Ishikawa (cell line): Measurements from ENCODE around the gene SPATA2L.

Experiments
- CEBPB ChIP-seq: IDR thresholded peaks from 2 replicates; pipeline ENCODE4 v1.6.1; 2012
- CREB1 ChIP-seq: IDR thresholded peaks from 2 replicates; pipeline ENCODE4 v1.6.1; 2012; ENCODE audit warnings: low read depth
- EGR1 ChIP-seq: IDR thresholded peaks from 2 replicates; pipeline ENCODE4 v1.6.1; 2012
- EP300 ChIP-seq: IDR thresholded peaks from 2 replicates; pipeline ENCODE4 v1.6.1; 2012; ENCODE audit warnings: borderline replicate concordance
- FOXM1 ChIP-seq: IDR thresholded peaks from 2 replicates; pipeline ENCODE4 v1.6.1; 2012; ENCODE audit warnings: low read depth, borderline replicate concordance
- MAX ChIP-seq: IDR thresholded peaks from 2 replicates; pipeline ENCODE4 v1.6.1; 2012
- RAD21 ChIP-seq: IDR thresholded peaks from 2 replicates; pipeline ENCODE4 v1.6.1; 2012; ENCODE audit warnings: low read depth
- TAF1 ChIP-seq: IDR thresholded peaks from 2 replicates; pipeline ENCODE4 v1.6.1; 2012; ENCODE audit warnings: low read depth, mild to moderate bottlenecking
- YY1 ChIP-seq: IDR thresholded peaks from 2 replicates; pipeline ENCODE4 v1.6.1; 2012; ENCODE audit warnings: low read depth
- TF ChIP-seq, protein P1 (sequence below): IDR thresholded peaks from 2 replicates; pipeline ENCODE4 v1.6.1; 2012

DNA sequence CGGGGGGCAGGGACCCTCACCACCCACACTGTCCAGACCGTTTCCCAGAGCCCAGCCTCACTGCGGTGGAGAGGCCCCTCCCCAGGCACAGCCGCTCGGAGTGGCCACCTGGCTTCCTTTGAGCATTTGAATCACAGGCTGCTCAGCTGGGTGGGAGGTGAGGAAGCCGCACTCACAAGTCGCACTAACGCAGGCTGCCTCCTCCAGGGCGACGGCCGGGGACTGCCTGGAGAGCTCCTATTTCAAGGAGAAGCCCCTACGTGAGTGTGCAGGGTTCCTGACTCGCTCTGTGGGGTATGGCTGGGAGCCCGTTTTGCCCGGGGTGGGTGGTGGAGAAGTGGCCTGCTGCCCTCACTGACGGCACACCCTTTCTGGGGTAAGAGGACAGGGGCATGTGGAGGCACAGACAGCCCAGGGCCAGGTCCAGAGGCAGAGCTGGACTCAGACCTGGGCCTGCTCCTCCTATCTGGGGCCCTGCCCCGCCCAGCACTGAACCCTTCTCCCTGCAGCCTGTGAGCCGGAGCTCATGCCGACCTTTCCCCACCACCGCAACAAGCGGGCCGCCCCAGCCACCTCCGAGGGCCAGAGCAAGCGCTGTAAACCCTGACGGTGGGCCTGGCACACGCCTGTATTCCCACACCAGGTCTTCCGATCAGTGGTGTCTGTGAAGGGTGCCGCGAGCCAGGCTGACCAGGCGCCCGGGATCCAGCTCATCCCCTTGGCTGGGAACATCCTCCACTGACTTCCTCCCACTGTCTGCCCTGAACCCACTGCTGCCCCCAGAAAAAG is 6.2 kb downstream of the SPATA2L start:
- TF ChIP-seq CREB1, result no peak
- no peak for TF ChIP-seq EP300
- TF ChIP-seq FOXM1, result no peak
- TF ChIP-seq, protein P1, sequence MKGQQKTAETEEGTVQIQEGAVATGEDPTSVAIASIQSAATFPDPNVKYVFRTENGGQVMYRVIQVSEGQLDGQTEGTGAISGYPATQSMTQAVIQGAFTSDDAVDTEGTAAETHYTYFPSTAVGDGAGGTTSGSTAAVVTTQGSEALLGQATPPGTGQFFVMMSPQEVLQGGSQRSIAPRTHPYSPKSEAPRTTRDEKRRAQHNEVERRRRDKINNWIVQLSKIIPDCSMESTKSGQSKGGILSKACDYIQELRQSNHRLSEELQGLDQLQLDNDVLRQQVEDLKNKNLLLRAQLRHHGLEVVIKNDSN, result no peak
- no peak for TF ChIP-seq CEBPB
- no peak for TF ChIP-seq EGR1
- TF ChIP-seq TAF1, result no peak
- no peak for TF ChIP-seq MAX
- TF ChIP-seq RAD21, result no peak
- no peak for TF ChIP-seq YY1
